Activated CD8-positive, alpha-beta memory T cell treated with anti-CD3 and anti-CD28 coated beads for 1 hour (primary cell): ENCODE measurements around the gene MRPS7.
A peak's percentile ranks its signal among the peaks of the same experiment; 100 is the strongest.
"Not testable (repeated sequence)": the region's sequence is repeated elsewhere in the genome, so short reads cannot be mapped to it uniquely, and the experiment has no call there.

Source experiments
- DNase-seq, 2 donors: peaks; one replicate each; pipeline ENCODE4 v3.0.0-alpha.2; 2020; ENCODE audit warnings: low read depth in 1 of 2; ENCODE audit errors: extremely low read depth in 1 of 2

The MRPS7 gene

GRCh38 chr17:75270966-75271232 is 9.2 kb downstream of the MRPS7 start, which contains the start of gene MIF4GD:
TSS of gene MIF4GD (minus strand) at chr17:75271231. CDS start at chr17:75270195, 1,036 bp downstream.
- DNase-seq: no peak

- peak; percentile 60 to 84 for DNase-seq
Observed at GRCh38 chr17:75271233-75271954, 9.7 kb downstream of the MRPS7 start.

GRCh38 chr17:75271955-75272847 is 10.5 kb downstream of the MRPS7 start:
- no peak for DNase-seq

GRCh38 chr17:75272848-75273184 is 11.1 kb downstream of the MRPS7 start:
- DNase-seq: no peak

GRCh38 chr17:75273977-75274708 is 12.5 kb downstream of the MRPS7 start:
- DNase-seq: no peak

GRCh38 chr17:75277664-75278071 is 16.0 kb downstream of the MRPS7 start:
- DNase-seq: no peak

GRCh38 chr17:75280189-75280588 is 18.5 kb downstream of the MRPS7 start:
- DNase-seq: not testable (repeated sequence)

GRCh38 chr17:75285123-75285522 is 23.4 kb downstream of the MRPS7 start:
- DNase-seq: no peak

GRCh38 chr17:75287221-75287620 is 25.5 kb downstream of the MRPS7 start:
- no peak for DNase-seq

- DNase-seq: no peak
Observed at GRCh38 chr17:75288359-75288758, 26.7 kb downstream of the MRPS7 start.

- DNase-seq: peak in 1 of 2 donors; percentile 6
Observed at GRCh38 chr17:75288770-75289114, 27.1 kb downstream of the MRPS7 start.

- DNase-seq: peak; percentile 91 to 93
Observed at GRCh38 chr17:75289115-75289831, 27.6 kb downstream of the MRPS7 start, which contains the start of gene SLC25A19. TSS of gene SLC25A19 (minus strand) at chr17:75289433. CDS start at chr17:75286764, 2,669 bp downstream.

- peak; percentile 35 to 48 for DNase-seq
Observed at GRCh38 chr17:75289832-75290337, 28.2 kb downstream of the MRPS7 start.

GRCh38 chr17:75292810-75293448 is 31.2 kb downstream of the MRPS7 start:
- DNase-seq: not testable (repeated sequence)

- no peak for DNase-seq
Observed at GRCh38 chr17:75295201-75296158, 33.8 kb downstream of the MRPS7 start.

GRCh38 chr17:75300280-75300679 is 38.6 kb downstream of the MRPS7 start:
- DNase-seq: no peak

GRCh38 chr17:75301049-75301448 is 39.4 kb downstream of the MRPS7 start:
- no peak for DNase-seq

GRCh38 chr17:75301502-75302206 is 40.0 kb downstream of the MRPS7 start:
- no peak for DNase-seq
